ENCODE data around the gene IRF2BP1.
"Not testable (repeated sequence)": the region's sequence is repeated elsewhere in the genome, so short reads cannot be mapped to it uniquely, and the experiment has no call there.

Gene IRF2BP1

GRCh38 chr19:45901912-45902650, 16.1 kb upstream of the IRF2BP1 start, which contains the start of gene MYPOP:
MYPOP (minus strand) TSS chr19:45902613; CDS start chr19:45901773, 840 bp downstream.
- DNase-seq: no peak

GRCh38 chr19:45901432-45901911, 15.5 kb upstream of the IRF2BP1 start:
- no peak for DNase-seq

- DNase-seq: no peak
Measured at GRCh38 chr19:45900738-45901431, 14.9 kb upstream of the IRF2BP1 start.

- no peak for DNase-seq
Measured at GRCh38 chr19:45899919-45900589, 14.1 kb upstream of the IRF2BP1 start.

- DNase-seq: no peak
Measured at GRCh38 chr19:45899253-45899652, 13.3 kb upstream of the IRF2BP1 start.

GRCh38 chr19:45897261-45897812, 11.4 kb upstream of the IRF2BP1 start:
- DNase-seq: no peak

- DNase-seq: not testable (repeated sequence)
Measured at GRCh38 chr19:45895983-45896599, 10.2 kb upstream of the IRF2BP1 start.

- DNase-seq: no peak
Measured at GRCh38 chr19:45895519-45895972, 9.6 kb upstream of the IRF2BP1 start.

- no peak for DNase-seq
Measured at GRCh38 chr19:45890877-45891276, 4.9 kb upstream of the IRF2BP1 start.

- DNase-seq: no peak
Measured at GRCh38 chr19:45889210-45889885, 3.4 kb upstream of the IRF2BP1 start.

- no peak for DNase-seq
Measured at GRCh38 chr19:45887200-45887710, 1.3 kb upstream of the IRF2BP1 start.

GRCh38 chr19:45886427-45887199, 672 bp upstream of the IRF2BP1 start:
- peak; percentile 49 to 80 for DNase-seq

- DNase-seq: no peak
Measured at GRCh38 chr19:45884682-45885555, 1.0 kb downstream of the IRF2BP1 start.

GRCh38 chr19:45883881-45884681, 1.9 kb downstream of the IRF2BP1 start:
- DNase-seq: no peak

GRCh38 chr19:45883586-45883880, 2.4 kb downstream of the IRF2BP1 start:
- DNase-seq: no peak

- DNase-seq: peak; percentile 25 to 56
Measured at GRCh38 chr19:45882652-45883585, 3.0 kb downstream of the IRF2BP1 start.

GRCh38 chr19:45881909-45882528, 3.9 kb downstream of the IRF2BP1 start:
- DNase-seq: no peak

All from SW 1271 (cell line).